Naive thymus-derived CD4-positive, alpha-beta T cell (primary cell): Measurements from ENCODE around the gene ATP10A. TPM values are rescaled to one million over a fixed set of nuclear protein-coding genes. Genes with fewer than 3 reads are reported as not detected.

Source experiments
- ATAC-seq: fragments of 150-1000 bp; cut with Tn5 transposase; 2 replicates; pipeline ENCODE4 v1.10.0; 2021; ENCODE audit warnings: mild to moderate bottlenecking, moderate library complexity
- CTCF ChIA-PET: fragments of 350-600 bp; sonication (Branson Sonifier 250); formaldehyde crosslinking; loops from one replicate; lab custom pipeline; 2021; ENCODE audit warnings: antibody characterized with exemption; lab: Charles Lee
- POLR2A ChIA-PET: fragments of 350-600 bp; sonication (Branson Sonifier 250); formaldehyde crosslinking; loops from one replicate; lab custom pipeline; 2021; ENCODE audit warnings: antibody characterized with exemption, inconsistent platforms; lab: Charles Lee
- DNase-seq, 9 donors: peaks; one replicate each; pipeline versions ENCODE4 v3.0.0 to v3.0.0-alpha.2; 2020 to 2022; ENCODE audit warnings: mixed read lengths in 1 of 9
- H3K27ac ChIP-seq: one replicate; pipeline ENCODE4 v1.7.0; 2013; ENCODE audit warnings: mild to moderate bottlenecking, low read depth, low read length, moderate library complexity
- H3K27me3 ChIP-seq, 2 donors: one replicate each; pipeline ENCODE4 v1.7.0; 2013; ENCODE audit warnings: low read length in 2 of 2, mild to moderate bottlenecking in 2 of 2, moderate library complexity in 2 of 2; ENCODE audit not compliant: control insufficient read depth in 2 of 2, insufficient read depth in 2 of 2
- H3K36me3 ChIP-seq, 3 experiments: 1 replicate in 2 of 3; 2 replicates in 1 of 3; pipeline ENCODE4 v1.7.0; 2013; ENCODE audit warnings: low read length in 3 of 3, mild to moderate bottlenecking in 3 of 3, moderate library complexity in 1 of 3; ENCODE audit not compliant: insufficient read depth in 3 of 3, control insufficient read depth in 2 of 3
- H3K4me1 ChIP-seq, 2 donors: one replicate each; pipeline ENCODE4 v1.7.0; 2013; ENCODE audit warnings: low read length in 2 of 2, mild to moderate bottlenecking in 2 of 2, moderate library complexity in 1 of 2; ENCODE audit not compliant: control insufficient read depth in 2 of 2, insufficient read depth in 2 of 2
- H3K4me3 ChIP-seq: 2 replicates; pipeline ENCODE4 v1.7.0; 2013; ENCODE audit warnings: mild to moderate bottlenecking, low read length
- H3K9me3 ChIP-seq, 3 experiments: 1 replicate in 2 of 3; 2 replicates in 1 of 3; pipeline ENCODE4 v1.7.0; 2013; ENCODE audit warnings: low read length in 3 of 3; ENCODE audit not compliant: control insufficient read depth in 2 of 3
- H3K27ac Mint-ChIP-seq, 9 donors: one replicate each; pipeline ENCODE4 v1.8.0; 2020 to 2022; ENCODE audit warnings: mixed read lengths in 9 of 9, mild to moderate bottlenecking in 8 of 9, moderate library complexity in 5 of 9, inconsistent platforms in 2 of 9
- H3K27me3 Mint-ChIP-seq, 5 donors: one replicate each; pipeline ENCODE4 v1.8.0; 2021 to 2022; ENCODE audit warnings: mixed read lengths in 5 of 5, mild to moderate bottlenecking in 1 of 5
- H3K36me3 Mint-ChIP-seq, 5 donors: one replicate each; pipeline ENCODE4 v1.8.0; 2020 to 2022; ENCODE audit warnings: mixed read lengths in 5 of 5, mild to moderate bottlenecking in 3 of 5, inconsistent platforms in 1 of 5
- H3K4me1 Mint-ChIP-seq, 7 donors: one replicate each; pipeline ENCODE4 v1.8.0; 2020 to 2022; ENCODE audit warnings: mixed read lengths in 7 of 7, mild to moderate bottlenecking in 3 of 7, inconsistent platforms in 1 of 7
- H3K4me3 Mint-ChIP-seq, 10 donors: one replicate each; pipeline ENCODE4 v1.8.0; 2020 to 2022; ENCODE audit warnings: mild to moderate bottlenecking in 10 of 10, mixed read lengths in 10 of 10, moderate library complexity in 6 of 10, inconsistent platforms in 2 of 10
- H3K9me3 Mint-ChIP-seq, 11 donors: one replicate each; pipeline ENCODE4 v1.8.0; 2020 to 2022; ENCODE audit warnings: mixed read lengths in 11 of 11, mild to moderate bottlenecking in 4 of 11, inconsistent platforms in 1 of 11, moderate library complexity in 1 of 11
- intact Hi-C, 2 donors: fragments of 100-400 bp; cut with micrococcal nuclease; formaldehyde crosslinking; loops; one replicate each; pipeline ENCODE4 v1.15.1; 2023
- polyA plus RNA-seq, 2 donors: library from polyadenylated mRNA; unstranded; fragments of 300-500 nt; fragmentation: Illumina TruSeq; gene quantifications; one replicate each; pipeline ENCODE4 v1.2.3, GENCODE V29; 2021
- total RNA-seq, 6 experiments: library from RNA in 5 of 6; stranded (reverse) in 5 of 6; gene quantifications; 1 replicate in 5 of 6; 2 replicates in 1 of 6; pipeline ENCODE4 v1.2.3 and lab custom pipeline; 2021 to 2026

Gene ATP10A
- total and polyA plus RNA-seq, 7 experiments from 2014 or later, result 7.2 to 86.4 (median 57.6) TPM

- no peak for DNase-seq
- Histone ChIP-seq H3K36me3 (peaks cover 0 to 37% (median 0%) of the 10 kb centered on the region in 3 experiments), H3K27me3 (no peaks in the 10 kb centered on the region), H3K9me3 (no peaks in the 10 kb centered on the region), H3K27ac (no peak overlapping the region), H3K4me1 (no peaks in the 10 kb centered on the region), H3K4me3 (no peak overlapping the region)
- no peak for ATAC-seq
- Mint-ChIP-seq H3K4me1 (peaks cover 13 to 38% (median 21%) of the 10 kb centered on the region in 7 donors), H3K27ac (peak overlapping the region in 1 of 9 donors; percentile 72), H3K4me3 (no peak overlapping the region), H3K27me3 (no peaks in the 10 kb centered on the region), H3K9me3 (no peaks in the 10 kb centered on the region), H3K36me3 (peaks cover 0 to 34% (median 5%) of the 10 kb centered on the region in 5 donors)
- ChIA-PET POLR2A (no interaction called here), CTCF (no interaction called here)
- intact Hi-C loops, result no loop called here
Observed at GRCh38 chr15:25771338-25771706, 91.8 kb downstream of the ATP10A start.

- Histone ChIP-seq H3K4me1 (no peaks in the 10 kb centered on the region), H3K27ac (no peak overlapping the region), H3K9me3 (no peaks in the 10 kb centered on the region), H3K27me3 (no peaks in the 10 kb centered on the region), H3K4me3 (no peak overlapping the region), H3K36me3 (peaks cover 0 to 42% (median 0%) of the 10 kb centered on the region in 3 experiments)
- no peak overlapping the region for H3K4me3 Mint-ChIP-seq
- ATAC-seq (no peak), DNase-seq (no peak)
- POLR2A ChIA-PET, result no interaction called here
- no peaks in the 10 kb centered on the region for H3K27me3 Mint-ChIP-seq
- peak overlapping the region in 3 of 9 donors; percentile 14 to 72 (median 23) for H3K27ac Mint-ChIP-seq
- CTCF ChIA-PET, result no interaction called here
- H3K9me3 Mint-ChIP-seq, result no peaks in the 10 kb centered on the region
- peaks cover 2 to 37% (median 9%) of the 10 kb centered on the region in 5 donors for H3K36me3 Mint-ChIP-seq
- intact Hi-C loops, result no loop called here
- H3K4me1 Mint-ChIP-seq, result peaks cover 7 to 39% (median 19%) of the 10 kb centered on the region in 7 donors
Observed at GRCh38 chr15:25770618-25771337, 92.3 kb downstream of the ATP10A start.

- peaks cover 0 to 50% (median 0%) of the 10 kb centered on the region in 3 experiments for H3K36me3 ChIP-seq
- no peaks in the 10 kb centered on the region for H3K27me3 ChIP-seq
- Mint-ChIP-seq H3K9me3 (peaks cover 0 to 2% (median 0%) of the 10 kb centered on the region in 11 donors), H3K27me3 (no peaks in the 10 kb centered on the region), H3K27ac (no peak overlapping the region), H3K4me1 (peaks cover 3 to 34% (median 19%) of the 10 kb centered on the region in 7 donors), H3K4me3 (no peak overlapping the region), H3K36me3 (peaks cover 9 to 42% (median 14%) of the 10 kb centered on the region in 5 donors)
- DNase-seq, result no peak
- no peak overlapping the region for H3K27ac ChIP-seq
- ATAC-seq, result no peak
- no peak overlapping the region for H3K4me3 ChIP-seq
- ChIA-PET POLR2A (interaction anchor here (0.8 kb wide), 1 partner anchor 212 kb away, joined by 3 read pairs; no protein-coding TSS in a partner anchor), CTCF (no interaction called here)
- H3K4me1 ChIP-seq, result no peaks in the 10 kb centered on the region
- no peaks in the 10 kb centered on the region for H3K9me3 ChIP-seq
- intact Hi-C loops, result no loop called here
Observed at GRCh38 chr15:25770031-25770430, 93.1 kb downstream of the ATP10A start.

GRCh38 chr15:25768271-25768670 lies 94.9 kb downstream of the ATP10A start:
- H3K4me1 Mint-ChIP-seq, result peaks cover 8 to 28% (median 15%) of the 10 kb centered on the region in 7 donors
- peaks cover 10 to 56% (median 27%) of the 10 kb centered on the region in 5 donors for H3K36me3 Mint-ChIP-seq
- Histone ChIP-seq H3K36me3 (peaks cover 0 to 58% (median 0%) of the 10 kb centered on the region in 3 experiments), H3K27me3 (no peaks in the 10 kb centered on the region), H3K4me1 (no peaks in the 10 kb centered on the region), H3K27ac (no peak overlapping the region), H3K4me3 (no peak overlapping the region), H3K9me3 (no peaks in the 10 kb centered on the region)
- ATAC-seq (no peak), DNase-seq (no peak)
- ChIA-PET POLR2A (interaction anchor here (0.6 to 1.0 kb wide), 2 partner anchors 11 to 28 kb away, joined by 3 read pairs; no protein-coding TSS in a partner anchor), CTCF (no interaction called here)
- peaks cover 0 to 2% (median 0%) of the 10 kb centered on the region in 11 donors for H3K9me3 Mint-ChIP-seq
- no peak overlapping the region for H3K4me3 Mint-ChIP-seq
- no peaks in the 10 kb centered on the region for H3K27me3 Mint-ChIP-seq
- peak overlapping the region in 2 of 9 donors; percentile 38 to 55 for H3K27ac Mint-ChIP-seq
- intact Hi-C loops, result no loop called here

- Mint-ChIP-seq H3K27me3 (no peaks in the 10 kb centered on the region), H3K27ac (peak overlapping the region in 1 of 9 donors; percentile 48), H3K9me3 (peaks cover 0 to 2% (median 0%) of the 10 kb centered on the region in 11 donors), H3K36me3 (peaks cover 10 to 55% (median 29%) of the 10 kb centered on the region in 5 donors), H3K4me3 (no peak overlapping the region), H3K4me1 (peaks cover 4 to 25% (median 9%) of the 10 kb centered on the region in 7 donors)
- Histone ChIP-seq H3K4me1 (no peaks in the 10 kb centered on the region), H3K36me3 (peaks cover 0 to 51% (median 0%) of the 10 kb centered on the region in 3 experiments), H3K9me3 (no peaks in the 10 kb centered on the region), H3K4me3 (no peak overlapping the region), H3K27ac (no peak overlapping the region), H3K27me3 (no peaks in the 10 kb centered on the region)
- ATAC-seq (no peak), DNase-seq (no peak)
- ChIA-PET POLR2A (interaction anchor here (0.6 to 1.0 kb wide), 2 partner anchors 12 to 28 kb away, joined by 3 read pairs; no protein-coding TSS in a partner anchor), CTCF (no interaction called here)
- intact Hi-C loops, result no loop called here
Observed at GRCh38 chr15:25767356-25768151, 95.6 kb downstream of the ATP10A start.

GRCh38 chr15:25766417-25766816 lies 96.7 kb downstream of the ATP10A start:
- H3K9me3 ChIP-seq, result no peaks in the 10 kb centered on the region

More at GRCh38 chr15:25766417-25766816, 96.7 kb downstream of the ATP10A start:
- ATAC-seq, result no peak
- Histone ChIP-seq H3K4me3 (no peak overlapping the region), H3K27ac (no peak overlapping the region), H3K4me1 (no peaks in the 10 kb centered on the region), H3K27me3 (no peaks in the 10 kb centered on the region), H3K36me3 (peaks cover 0 to 47% (median 0%) of the 10 kb centered on the region in 3 experiments)
- Mint-ChIP-seq H3K27me3 (no peaks in the 10 kb centered on the region), H3K36me3 (peaks cover 10 to 57% (median 30%) of the 10 kb centered on the region in 5 donors), H3K27ac (peak overlapping the region in 1 of 9 donors; percentile 18), H3K9me3 (peaks cover 0 to 2% (median 0%) of the 10 kb centered on the region in 11 donors), H3K4me3 (no peak overlapping the region), H3K4me1 (peaks cover 4 to 26% (median 13%) of the 10 kb centered on the region in 7 donors)
- ChIA-PET POLR2A (no interaction called here), CTCF (interaction anchor here (0.6 kb wide), 1 partner anchor 168 kb away, joined by 4 read pairs; no protein-coding TSS in a partner anchor)
- intact Hi-C loops, result no loop called here
- no peak for DNase-seq
